ENCODE results near the gene PLEKHG7.

PLEKHG7 gene

DNA sequence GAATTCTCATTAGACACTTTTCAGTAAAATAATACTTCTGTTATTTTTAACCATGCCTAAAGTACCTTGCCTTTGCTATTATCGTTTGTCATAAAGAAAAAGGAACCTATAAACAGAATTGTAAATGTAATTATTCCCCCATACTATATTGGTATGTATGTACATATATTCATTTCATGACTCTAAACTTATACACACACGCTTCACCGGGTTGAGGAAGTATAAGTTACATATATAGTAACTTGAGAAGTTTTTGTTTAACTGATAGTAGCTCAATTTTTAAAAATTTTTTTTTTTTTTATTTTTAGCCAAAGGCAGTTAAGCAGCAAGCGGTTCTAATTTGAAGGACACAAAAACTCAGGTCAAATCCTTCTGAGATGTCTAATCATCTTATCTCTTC lies 107.6 kb downstream of the PLEKHG7 start:
- no peak for DNase-seq (ENCODE audit: low spot score)

DNA sequence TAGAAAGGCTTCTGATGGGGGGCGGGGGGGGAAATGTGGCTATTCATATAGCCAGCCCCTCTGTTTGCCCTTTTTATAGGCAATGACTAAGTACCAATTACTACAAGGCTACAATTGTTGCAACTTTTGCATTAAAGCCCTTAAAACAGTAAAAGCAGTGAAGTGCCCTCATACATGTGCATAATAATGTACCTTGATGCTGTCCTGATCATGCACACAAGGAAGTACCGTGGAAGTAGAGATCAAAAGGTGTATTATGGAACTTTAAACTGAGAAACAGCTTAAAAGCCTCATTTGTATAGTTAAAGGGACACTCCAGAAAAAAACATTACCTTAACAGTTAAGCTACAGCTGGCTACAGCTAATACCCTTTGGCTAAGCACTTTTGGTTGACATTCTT lies 111.8 kb downstream of the PLEKHG7 start:
- no peak for DNase-seq (ENCODE audit: low spot score)

DNA sequence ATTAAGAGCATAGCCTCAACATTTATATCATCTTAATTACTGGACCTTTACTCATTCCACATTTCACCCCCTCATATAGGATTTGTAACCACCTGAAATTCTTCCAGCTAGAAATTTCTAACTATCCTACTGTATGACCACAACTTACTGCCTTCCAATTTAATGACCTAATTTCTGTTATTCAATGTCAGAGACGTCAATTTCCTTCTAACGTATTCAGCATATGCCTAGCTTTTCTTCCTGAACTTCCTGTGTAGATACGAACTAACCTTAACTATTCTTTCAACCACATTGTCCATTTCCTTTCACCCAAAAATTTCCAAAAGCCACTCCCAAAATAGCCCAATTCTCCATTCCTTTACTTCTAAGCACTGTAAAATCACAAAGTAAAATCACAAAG lies 118.4 kb downstream of the PLEKHG7 start:
- DNase-seq (ENCODE audit: low spot score) = no peak
